Spinal cord (tissue), 10 donors: ENCODE measurements around the gene SDC1. TPM values are rescaled to one million over a fixed set of nuclear protein-coding genes. Genes with fewer than 3 reads are reported as not detected.

Experiments
- DNase-seq, 6 donors: peaks; one replicate each; pipeline versions ENCODE4 v3.0.0 to v3.0.0-alpha.2; 2013 to 2015; ENCODE audit warnings: low spot score in 6 of 6, low read depth in 4 of 6
- H3K27ac ChIP-seq: one replicate; pipeline ENCODE4 v1.5.1; 2013; ENCODE audit warnings: low read depth, low read length, control low read depth
- H3K27me3 ChIP-seq: one replicate; pipeline ENCODE4 v1.6.1; 2013; ENCODE audit warnings: low read length; ENCODE audit not compliant: control insufficient read depth, insufficient read depth
- H3K36me3 ChIP-seq: one replicate; pipeline ENCODE4 v1.6.1; 2013; ENCODE audit warnings: low read length; ENCODE audit not compliant: control insufficient read depth, insufficient read depth
- H3K4me1 ChIP-seq: one replicate; pipeline ENCODE4 v1.6.1; 2013; ENCODE audit warnings: low read length; ENCODE audit not compliant: control insufficient read depth, insufficient read depth
- H3K4me3 ChIP-seq: one replicate; pipeline ENCODE4 v1.5.1; 2013; ENCODE audit warnings: low read depth, low read length, control low read depth
- H3K9me3 ChIP-seq: one replicate; pipeline ENCODE4 v1.6.1; 2013; ENCODE audit warnings: low read length; ENCODE audit not compliant: control insufficient read depth, insufficient read depth
- WGBS: methylation state at CpG from one replicate; pipeline ENCODE4 v1.1.5; 2013; ENCODE audit warnings: missing lambda C conversion rate; ENCODE audit not compliant: insufficient coverage; 5-methylcytosine and 5-hydroxymethylcytosine counted together
- polyA plus RNA-seq, 2 donors: library from polyadenylated mRNA; unstranded; fragments of 120-200 nt; gene quantifications; one replicate each; pipeline ENCODE4 v1.2.1, GENCODE V29; 2013; ENCODE audit not compliant: insufficient read length in 2 of 2
- total RNA-seq, 2 donors: library from RNA; depleted of rRNA in 1 of 2; stranded (reverse); fragments of 120-200 nt in 1 of 2; fragments of >200 nt in 1 of 2; gene quantifications; one replicate each; pipeline versions ENCODE4 v1.2.3 to v1.2.4, GENCODE V29; 2013 to 2014
- donor health status: healthy.

Gene SDC1
- total and polyA plus RNA-seq, 4 donors, result 4.7 to 21.0 (median 9.3) TPM

DNA sequence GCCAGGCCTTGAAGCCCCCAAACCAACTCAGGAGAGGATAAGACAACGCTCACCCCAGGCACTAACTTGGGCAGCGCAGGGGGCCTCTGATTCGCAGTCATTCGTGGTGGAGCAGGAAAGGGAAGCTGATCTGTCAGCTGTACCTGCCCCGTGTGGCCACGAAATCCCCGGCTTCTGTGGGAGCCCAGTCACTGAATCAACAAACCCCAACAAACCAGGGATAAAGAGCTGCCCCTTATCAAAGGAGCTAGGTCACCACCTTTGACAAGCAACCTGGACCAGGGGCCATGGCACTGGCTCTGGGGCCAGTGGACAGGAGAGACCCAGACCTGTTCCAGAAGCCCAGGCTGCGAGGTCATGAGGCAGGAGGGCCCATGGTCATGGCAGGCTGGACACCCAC lies 14.5 kb downstream of the SDC1 start:
- Histone ChIP-seq H3K4me3 (no peak overlapping the region), H3K9me3 (no peaks in the 10 kb centered on the region), H3K4me1 (peaks cover 14% of the 10 kb centered on the region), H3K27ac (no peak overlapping the region), H3K36me3 (peaks cover 5% of the 10 kb centered on the region), H3K27me3 (no peaks in the 10 kb centered on the region)
- WGBS, result 85% methylated on average over 8 of the region's 8 CpGs
- no peak for DNase-seq

DNA sequence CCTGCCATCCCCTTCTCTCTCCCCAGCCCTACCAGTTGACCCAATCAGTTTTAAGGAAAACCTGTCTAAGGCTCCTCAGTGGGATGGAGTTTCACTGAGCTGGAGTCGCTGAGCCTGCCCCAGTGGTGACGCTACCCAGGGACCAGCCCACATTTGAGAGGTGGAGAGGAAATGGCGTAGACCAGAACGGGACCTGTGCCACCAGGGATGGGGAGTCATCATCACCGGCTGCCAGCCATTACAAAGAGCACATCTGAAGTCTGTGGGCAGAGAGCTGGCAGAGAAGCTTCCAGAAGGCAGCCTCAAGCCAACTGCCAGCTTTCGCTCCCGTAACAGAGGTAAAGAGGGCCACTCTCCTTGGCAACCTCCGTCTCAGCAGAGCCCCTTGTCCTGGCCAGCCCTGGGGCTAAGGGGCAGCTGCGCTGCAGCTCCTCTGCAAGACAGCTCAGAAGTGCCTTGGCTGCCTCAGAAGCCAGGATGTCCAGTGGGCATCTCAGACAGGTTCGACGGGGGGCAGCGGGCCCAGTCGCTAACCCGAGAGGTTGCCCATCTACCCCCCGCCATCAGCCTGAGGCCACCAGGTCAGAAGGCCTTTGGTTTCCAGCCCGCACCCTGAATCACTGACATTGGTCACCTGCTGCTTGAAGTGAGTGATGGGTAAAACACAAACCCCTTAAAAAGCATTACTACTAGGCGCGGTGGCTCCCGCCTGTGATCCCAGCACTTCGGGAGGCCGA lies 15.4 kb downstream of the SDC1 start:
- no peak overlapping the region for H3K4me3 ChIP-seq
- no peaks in the 10 kb centered on the region for H3K27me3 ChIP-seq
- no peak for DNase-seq
- H3K36me3 ChIP-seq, result peaks cover 8% of the 10 kb centered on the region
- WGBS, result 86% methylated on average over 20 of the region's 21 CpGs
- H3K9me3 ChIP-seq, result no peaks in the 10 kb centered on the region
- H3K4me1 ChIP-seq, result peaks cover 14% of the 10 kb centered on the region
- no peak overlapping the region for H3K27ac ChIP-seq

DNA sequence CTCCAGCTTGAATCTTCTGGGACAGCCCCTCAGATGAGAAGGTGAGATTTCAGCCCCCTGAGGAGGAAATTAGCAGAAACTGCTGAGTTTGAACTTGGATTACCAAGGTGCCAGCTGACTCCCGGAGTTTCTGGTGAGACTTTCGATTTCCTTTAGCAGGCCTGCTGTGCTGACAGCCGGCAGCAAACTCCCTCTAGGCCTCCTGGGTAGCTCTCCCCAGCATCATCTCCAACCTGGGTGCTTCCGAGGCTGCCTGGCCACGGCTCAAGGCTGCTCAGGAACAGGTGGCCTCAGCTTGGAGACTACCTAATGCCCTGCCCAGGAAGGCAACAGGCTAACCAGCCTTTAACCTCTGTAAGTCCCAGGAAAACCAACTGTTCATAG lies 16.5 kb downstream of the SDC1 start:
- no peak for DNase-seq
- Histone ChIP-seq H3K27ac (no peak overlapping the region), H3K4me3 (no peak overlapping the region), H3K36me3 (peaks cover 15% of the 10 kb centered on the region), H3K27me3 (no peaks in the 10 kb centered on the region), H3K4me1 (peaks cover 12% of the 10 kb centered on the region), H3K9me3 (no peaks in the 10 kb centered on the region)
- WGBS, result 88% methylated on average over 5 of the region's 5 CpGs

DNA sequence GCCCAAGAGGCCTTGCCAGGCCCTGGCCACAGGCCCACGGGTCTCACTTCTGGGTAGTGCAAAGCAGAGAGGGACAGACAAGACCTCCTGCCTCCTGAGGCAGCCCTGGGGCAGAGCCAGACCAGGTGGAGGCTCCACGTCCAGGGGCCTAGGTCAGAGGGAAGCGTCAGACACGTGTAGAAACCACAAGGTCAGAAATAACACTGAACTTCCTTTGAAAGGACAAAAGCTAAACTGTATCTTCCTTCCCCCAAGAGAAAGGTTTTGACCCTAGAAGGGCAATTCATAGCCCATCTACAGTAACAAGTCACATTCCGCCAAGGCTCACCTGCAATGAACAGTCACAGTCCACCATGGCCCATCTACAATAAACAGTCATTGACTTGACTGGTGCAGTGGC lies 17.9 kb downstream of the SDC1 start:
- no peak for DNase-seq
- 95% methylated on average over 5 of the region's 5 CpGs for WGBS
- Histone ChIP-seq H3K4me3 (no peak overlapping the region), H3K27ac (no peak overlapping the region), H3K9me3 (no peaks in the 10 kb centered on the region), H3K27me3 (no peaks in the 10 kb centered on the region), H3K36me3 (peaks cover 24% of the 10 kb centered on the region), H3K4me1 (no peaks in the 10 kb centered on the region)

DNA sequence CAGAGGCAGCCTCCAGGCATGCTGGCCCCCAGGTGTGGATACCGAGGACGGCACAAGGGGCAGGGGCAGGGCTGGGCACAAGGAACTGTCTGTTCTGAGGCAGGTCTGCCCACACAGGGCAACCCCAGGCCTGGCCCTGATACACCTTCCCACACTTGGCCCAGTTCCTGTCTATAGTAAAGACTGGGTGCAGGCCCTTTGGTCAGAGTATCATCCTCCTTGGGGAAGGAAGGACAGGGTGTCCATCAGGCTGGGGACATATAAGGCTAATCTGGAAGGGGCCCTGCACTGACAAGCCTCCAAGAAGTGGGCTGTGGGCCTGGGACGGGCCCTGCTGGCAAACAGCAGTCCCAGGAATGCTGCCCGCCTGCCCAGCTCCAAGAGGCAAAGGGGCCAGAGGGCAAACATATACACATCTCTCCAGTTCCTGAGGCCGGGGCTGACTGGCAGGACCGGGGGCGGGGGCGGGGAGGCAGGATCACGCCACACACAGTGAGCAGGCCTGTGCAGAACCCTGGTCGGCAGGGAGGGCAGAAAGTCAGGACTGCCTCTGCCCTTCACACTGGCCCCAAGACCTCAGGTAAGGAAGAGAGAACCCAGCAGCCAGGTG lies 18.9 kb downstream of the SDC1 start:
- WGBS, result 81% methylated on average over 10 of the region's 10 CpGs
- no peaks in the 10 kb centered on the region for H3K9me3 ChIP-seq
- peaks cover 30% of the 10 kb centered on the region for H3K36me3 ChIP-seq
- H3K27me3 ChIP-seq, result no peaks in the 10 kb centered on the region
- DNase-seq, result no peak
- no peak overlapping the region for H3K27ac ChIP-seq
- no peak overlapping the region for H3K4me3 ChIP-seq
- no peaks in the 10 kb centered on the region for H3K4me1 ChIP-seq

DNA sequence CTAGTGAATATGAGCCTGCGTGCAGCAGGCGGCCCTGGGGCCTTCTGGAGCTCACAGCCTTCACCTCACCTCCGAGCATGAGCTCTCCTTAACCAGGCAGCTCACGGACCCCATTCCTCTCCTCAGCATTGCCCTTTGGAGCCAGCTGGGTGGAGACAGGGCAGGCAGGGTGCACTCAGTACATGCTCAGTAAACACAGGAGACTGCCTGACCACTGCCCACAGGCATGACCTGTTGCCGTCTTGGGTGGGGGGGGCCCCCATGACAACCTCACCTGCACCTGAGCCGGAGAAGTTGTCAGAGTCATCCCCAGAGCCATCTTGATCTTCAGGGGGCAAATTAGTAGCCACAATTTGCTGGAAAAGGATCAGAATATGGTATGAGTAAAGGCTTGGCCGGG lies 19.9 kb downstream of the SDC1 start:
- Histone ChIP-seq H3K4me3 (no peak overlapping the region), H3K27me3 (no peaks in the 10 kb centered on the region), H3K9me3 (no peaks in the 10 kb centered on the region), H3K27ac (no peak overlapping the region), H3K4me1 (no peaks in the 10 kb centered on the region), H3K36me3 (peaks cover 37% of the 10 kb centered on the region)
- no peak for DNase-seq
- 80% methylated on average over 7 of the region's 7 CpGs for WGBS

DNA sequence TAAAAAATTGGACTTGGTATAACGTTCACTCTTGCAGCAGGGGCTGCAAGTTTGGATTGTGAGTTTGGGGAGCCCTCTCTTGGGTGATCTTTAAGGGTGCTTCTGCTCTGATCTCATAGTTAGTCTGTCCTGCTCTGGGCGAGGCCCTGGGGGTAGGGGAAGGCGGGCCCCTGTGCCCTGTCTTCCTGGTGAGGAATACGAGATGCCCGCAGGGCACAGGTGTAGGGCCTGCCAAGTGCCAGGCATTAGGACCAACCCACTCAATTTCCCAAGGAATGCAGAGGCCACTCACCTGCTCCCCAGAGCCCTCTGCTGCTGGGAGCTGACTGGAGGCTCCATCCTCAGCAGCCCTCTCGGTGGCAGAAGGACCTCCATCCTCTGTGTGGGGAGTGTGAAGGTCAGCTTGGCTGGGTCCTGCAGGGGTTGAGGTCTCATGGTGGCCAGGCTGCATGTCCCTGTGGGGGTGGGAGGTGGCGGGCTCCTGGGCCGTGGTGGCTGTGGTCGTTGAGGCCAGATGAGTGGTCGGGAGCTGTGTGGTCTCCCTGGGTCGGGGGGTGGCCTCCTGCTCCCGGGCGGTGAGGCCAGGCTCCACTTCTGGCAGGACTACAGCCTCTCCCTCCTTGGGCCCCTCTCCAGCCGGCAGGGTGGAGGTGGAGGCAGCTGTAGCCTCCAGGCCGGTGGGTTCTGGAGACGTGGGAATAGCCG lies 21.3 kb downstream of the SDC1 start:
- Histone ChIP-seq H3K27me3 (no peaks in the 10 kb centered on the region), H3K4me3 (no peak overlapping the region), H3K27ac (no peak overlapping the region), H3K36me3 (peaks cover 37% of the 10 kb centered on the region), H3K9me3 (no peaks in the 10 kb centered on the region), H3K4me1 (peaks cover 4% of the 10 kb centered on the region)
- WGBS, result 90% methylated on average over 9 of the region's 17 CpGs
- no peak for DNase-seq

DNA sequence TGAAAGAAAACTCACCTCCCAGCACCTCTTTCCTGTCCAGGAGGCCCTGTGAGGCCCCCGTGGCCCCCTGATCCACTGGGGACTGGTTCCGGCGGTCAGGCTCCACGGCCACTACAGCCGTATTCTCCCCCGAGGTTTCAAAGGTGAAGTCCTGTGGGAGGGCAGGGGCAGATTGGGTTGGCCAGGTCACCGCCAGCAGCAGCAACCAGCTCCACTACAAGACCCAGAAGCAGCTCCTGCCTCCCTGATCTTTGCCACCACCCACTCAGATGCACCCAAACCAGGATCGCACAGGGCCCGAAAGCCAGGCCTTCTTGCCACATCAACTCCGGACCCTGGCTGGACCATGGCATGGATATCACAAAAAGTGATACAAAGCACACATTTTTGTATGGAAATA lies 21.9 kb downstream of the SDC1 start:
- 100% methylated on average over 6 of the region's 10 CpGs for WGBS
- Histone ChIP-seq H3K4me1 (peaks cover 4% of the 10 kb centered on the region), H3K27me3 (no peaks in the 10 kb centered on the region), H3K27ac (no peak overlapping the region), H3K9me3 (no peaks in the 10 kb centered on the region), H3K36me3 (peaks cover 37% of the 10 kb centered on the region), H3K4me3 (no peak overlapping the region)
- DNase-seq, result no peak

DNA sequence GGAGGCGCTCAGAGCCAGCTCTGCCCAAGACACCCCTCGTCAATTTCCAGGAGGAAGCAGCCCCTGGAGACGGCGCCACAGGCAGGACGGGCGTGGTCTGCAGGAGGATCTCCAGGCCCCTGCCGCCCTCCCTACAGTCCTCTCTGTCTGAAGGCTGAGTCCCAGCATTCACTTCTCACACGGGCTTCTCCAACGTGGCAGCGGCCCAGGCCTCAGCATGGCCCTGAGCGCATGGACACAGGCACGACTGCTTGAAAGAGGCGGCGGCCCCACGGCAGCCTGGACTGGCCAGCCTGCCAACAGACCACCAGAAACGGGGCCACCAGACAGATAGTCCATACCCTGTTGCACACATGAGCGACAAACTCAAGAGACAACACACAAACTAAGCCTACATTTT lies 23.3 kb downstream of the SDC1 start:
- H3K27ac ChIP-seq, result no peak overlapping the region
- peaks cover 37% of the 10 kb centered on the region for H3K36me3 ChIP-seq
- no peak overlapping the region for H3K4me3 ChIP-seq
- H3K4me1 ChIP-seq, result peaks cover 6% of the 10 kb centered on the region
- no peaks in the 10 kb centered on the region for H3K9me3 ChIP-seq
- no peak for DNase-seq
- no peaks in the 10 kb centered on the region for H3K27me3 ChIP-seq
- 95% methylated on average over 16 of the region's 17 CpGs for WGBS
